ENCODE data around the gene SMIM15.

The SMIM15 gene

GRCh38 chr5:61162010-61162831 is at the start of gene SMIM15 (continued):
- TF ChIP-seq, protein P1, sequence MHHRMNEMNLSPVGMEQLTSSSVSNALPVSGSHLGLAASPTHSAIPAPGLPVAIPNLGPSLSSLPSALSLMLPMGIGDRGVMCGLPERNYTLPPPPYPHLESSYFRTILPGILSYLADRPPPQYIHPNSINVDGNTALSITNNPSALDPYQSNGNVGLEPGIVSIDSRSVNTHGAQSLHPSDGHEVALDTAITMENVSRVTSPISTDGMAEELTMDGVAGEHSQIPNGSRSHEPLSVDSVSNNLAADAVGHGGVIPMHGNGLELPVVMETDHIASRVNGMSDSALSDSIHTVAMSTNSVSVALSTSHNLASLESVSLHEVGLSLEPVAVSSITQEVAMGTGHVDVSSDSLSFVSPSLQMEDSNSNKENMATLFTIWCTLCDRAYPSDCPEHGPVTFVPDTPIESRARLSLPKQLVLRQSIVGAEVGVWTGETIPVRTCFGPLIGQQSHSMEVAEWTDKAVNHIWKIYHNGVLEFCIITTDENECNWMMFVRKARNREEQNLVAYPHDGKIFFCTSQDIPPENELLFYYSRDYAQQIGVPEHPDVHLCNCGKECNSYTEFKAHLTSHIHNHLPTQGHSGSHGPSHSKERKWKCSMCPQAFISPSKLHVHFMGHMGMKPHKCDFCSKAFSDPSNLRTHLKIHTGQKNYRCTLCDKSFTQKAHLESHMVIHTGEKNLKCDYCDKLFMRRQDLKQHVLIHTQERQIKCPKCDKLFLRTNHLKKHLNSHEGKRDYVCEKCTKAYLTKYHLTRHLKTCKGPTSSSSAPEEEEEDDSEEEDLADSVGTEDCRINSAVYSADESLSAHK (tag by site-specific recombination; IDR thresholded peaks at IDR 0.05): no peak
- TF ChIP-seq ZNF138 (tag by site-specific recombination; IDR thresholded peaks at IDR 0.05; ENCODE audit: borderline replicate concordance) (no peak), SP3 (tag by site-specific recombination; IDR thresholded peaks at IDR 0.05) (peak; percentile 74), IKZF3 (tag by site-specific recombination; IDR thresholded peaks at IDR 0.05) (no peak), SETDB1 (IDR thresholded peaks at IDR 0.05; ENCODE audit: insufficient read length, low read length) (no peak), ZNF660 (tag by site-specific recombination; IDR thresholded peaks at IDR 0.05) (0 out of 2 replicates have a peak, but pooled peaks have one; percentile 21), TRIM28 (IDR thresholded peaks at IDR 0.05; ENCODE audit: borderline replicate concordance, low read length) (no peak), ZNF544 (tag by site-specific recombination; IDR thresholded peaks at IDR 0.05) (no peak), ZNF623 (tag by site-specific recombination; IDR thresholded peaks at IDR 0.05) (no peak), FEZF1 (tag by site-specific recombination; IDR thresholded peaks at IDR 0.05) (no peak), ZNF449 (tag by site-specific recombination; IDR thresholded peaks at IDR 0.05) (0 out of 2 replicates have a peak, but pooled peaks have one; percentile 31), ZNF777 (tag by site-specific recombination; IDR thresholded peaks at IDR 0.05; ENCODE audit: borderline replicate concordance) (no peak), ZNF133 (tag by site-specific recombination; IDR thresholded peaks at IDR 0.05) (no peak), ZNF664 (tag by site-specific recombination; IDR thresholded peaks at IDR 0.05) (no peak), ZNF501 (tag by site-specific recombination; IDR thresholded peaks at IDR 0.05) (peak; percentile 91; the same call in 1 of the 2 replicates), ZBTB6 (tag by site-specific recombination; IDR thresholded peaks at IDR 0.05) (no peak), ZNF184 (tag by site-specific recombination; IDR thresholded peaks at IDR 0.05) (no peak), ZNF140 (tag by site-specific recombination; IDR thresholded peaks at IDR 0.05) (no peak), ZNF24 (tag by site-specific recombination; IDR thresholded peaks at IDR 0.05) (no peak), ZNF274 (IDR thresholded peaks at IDR 0.05; ENCODE audit: low read length) (no peak), ZNF274 (tag by site-specific recombination; IDR thresholded peaks at IDR 0.05; ENCODE audit: borderline replicate concordance) (no peak), YY1 (tag by site-specific recombination; IDR thresholded peaks at IDR 0.05) (0 out of 2 replicates have a peak, but pooled peaks have one; percentile 46), ZNF174 (tag by site-specific recombination; IDR thresholded peaks at IDR 0.05) (no peak), YY2 (tag by site-specific recombination; IDR thresholded peaks at IDR 0.05) (no peak), ZNF585B (tag by site-specific recombination; IDR thresholded peaks at IDR 0.05) (no peak), ZBTB20 (tag by site-specific recombination; IDR thresholded peaks at IDR 0.05) (peak; percentile 58; the same call in 1 of the 2 replicates), MEIS1 (CRISPR knock-in tag; IDR thresholded peaks at IDR 0.05; ENCODE audit: borderline replicate concordance) (no peak), OVOL3 (tag by site-specific recombination; IDR thresholded peaks at IDR 0.05) (no peak), ZNF768 (tag by site-specific recombination; IDR thresholded peaks at IDR 0.05) (0 out of 2 replicates have a peak, but pooled peaks have one; percentile 20), ZNF175 (tag by site-specific recombination; IDR thresholded peaks at IDR 0.05) (no peak), GLI4 (tag by site-specific recombination; IDR thresholded peaks at IDR 0.05) (peak; percentile 40; the same call in 1 of the 2 replicates), ZNF530 (tag by site-specific recombination; IDR thresholded peaks at IDR 0.05; ENCODE audit: low read depth) (no peak)
- TF ChIP-seq, protein P2, sequence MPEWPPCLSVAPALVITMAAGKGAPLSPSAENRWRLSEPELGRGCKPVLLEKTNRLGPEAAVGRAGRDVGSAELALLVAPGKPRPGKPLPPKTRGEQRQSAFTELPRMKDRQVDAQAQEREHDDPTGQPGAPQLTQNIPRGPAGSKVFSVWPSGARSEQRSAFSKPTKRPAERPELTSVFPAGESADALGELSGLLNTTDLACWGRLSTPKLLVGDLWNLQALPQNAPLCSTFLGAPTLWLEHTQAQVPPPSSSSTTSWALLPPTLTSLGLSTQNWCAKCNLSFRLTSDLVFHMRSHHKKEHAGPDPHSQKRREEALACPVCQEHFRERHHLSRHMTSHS (tag by site-specific recombination; IDR thresholded peaks at IDR 0.05): no peak
- TF ChIP-seq, protein P3, sequence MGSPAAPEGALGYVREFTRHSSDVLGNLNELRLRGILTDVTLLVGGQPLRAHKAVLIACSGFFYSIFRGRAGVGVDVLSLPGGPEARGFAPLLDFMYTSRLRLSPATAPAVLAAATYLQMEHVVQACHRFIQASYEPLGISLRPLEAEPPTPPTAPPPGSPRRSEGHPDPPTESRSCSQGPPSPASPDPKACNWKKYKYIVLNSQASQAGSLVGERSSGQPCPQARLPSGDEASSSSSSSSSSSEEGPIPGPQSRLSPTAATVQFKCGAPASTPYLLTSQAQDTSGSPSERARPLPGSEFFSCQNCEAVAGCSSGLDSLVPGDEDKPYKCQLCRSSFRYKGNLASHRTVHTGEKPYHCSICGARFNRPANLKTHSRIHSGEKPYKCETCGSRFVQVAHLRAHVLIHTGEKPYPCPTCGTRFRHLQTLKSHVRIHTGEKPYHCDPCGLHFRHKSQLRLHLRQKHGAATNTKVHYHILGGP (tag by site-specific recombination; IDR thresholded peaks at IDR 0.05): no peak

All from HEK293 (cell line).